IgD-negative memory B cell (primary cell): ENCODE data around the gene CASK. TPM values are rescaled to one million over a fixed set of nuclear protein-coding genes. Genes with fewer than 3 reads are reported as not detected.
A peak's percentile ranks its signal among the peaks of the same experiment; 100 is the strongest.

Experiments
- H3K27ac Mint-ChIP-seq, 3 donors: one replicate each; pipeline ENCODE4 v1.8.0; 2020 to 2022; ENCODE audit warnings: mild to moderate bottlenecking in 3 of 3, mixed read lengths in 3 of 3, moderate library complexity in 1 of 3
- H3K27me3 Mint-ChIP-seq: one replicate; pipeline ENCODE4 v1.8.0; 2021; ENCODE audit warnings: mixed read lengths
- H3K36me3 Mint-ChIP-seq: one replicate; pipeline ENCODE4 v1.8.0; 2020; ENCODE audit warnings: mild to moderate bottlenecking, mixed read lengths
- H3K4me1 Mint-ChIP-seq, 3 donors: one replicate each; pipeline ENCODE4 v1.8.0; 2020 to 2022; ENCODE audit warnings: mixed read lengths in 3 of 3, mild to moderate bottlenecking in 1 of 3
- H3K4me3 Mint-ChIP-seq, 4 donors: one replicate each; pipeline ENCODE4 v1.8.0; 2020 to 2022; ENCODE audit warnings: mild to moderate bottlenecking in 4 of 4, mixed read lengths in 4 of 4, moderate library complexity in 3 of 4
- H3K9me3 Mint-ChIP-seq, 3 donors: one replicate each; pipeline ENCODE4 v1.8.0; 2020 to 2021; ENCODE audit warnings: mixed read lengths in 3 of 3, mild to moderate bottlenecking in 1 of 3
- polyA plus RNA-seq: library from polyadenylated mRNA; unstranded; fragments of 300-500 nt; fragmentation: Illumina TruSeq; gene quantifications from one replicate; pipeline ENCODE4 v1.2.3, GENCODE V29; 2021

Gene CASK
- polyA plus RNA-seq, 1 donor from 2014 or later: 4.3 TPM

DNA sequence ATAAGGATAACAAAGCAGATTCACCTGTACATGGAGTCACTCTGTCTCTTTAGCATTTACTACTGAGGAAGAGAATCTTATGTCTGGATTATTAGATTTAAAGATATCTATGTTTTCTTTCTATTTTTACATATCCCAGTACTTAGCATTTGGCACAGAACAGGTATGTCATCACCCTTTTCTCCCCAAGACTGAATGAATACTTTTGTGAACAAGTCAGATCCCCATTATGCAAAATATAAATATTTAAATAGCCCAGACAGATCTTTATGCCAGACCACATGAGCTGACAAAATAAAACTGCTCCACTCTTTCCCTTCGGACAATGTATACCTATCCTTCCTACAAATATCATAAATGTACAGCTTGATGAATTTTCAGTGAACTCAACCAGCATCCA is 94.5 kb downstream of the CASK start:
- H3K27ac Mint-ChIP-seq: no peak overlapping the region
- H3K9me3 Mint-ChIP-seq: no peaks in the 10 kb centered on the region
- no peaks in the 10 kb centered on the region for H3K27me3 Mint-ChIP-seq
- peaks cover 7% of the 10 kb centered on the region for H3K36me3 Mint-ChIP-seq
- peaks cover 4 to 6% (median 6%) of the 10 kb centered on the region in 3 donors for H3K4me1 Mint-ChIP-seq
- no peak overlapping the region for H3K4me3 Mint-ChIP-seq

DNA sequence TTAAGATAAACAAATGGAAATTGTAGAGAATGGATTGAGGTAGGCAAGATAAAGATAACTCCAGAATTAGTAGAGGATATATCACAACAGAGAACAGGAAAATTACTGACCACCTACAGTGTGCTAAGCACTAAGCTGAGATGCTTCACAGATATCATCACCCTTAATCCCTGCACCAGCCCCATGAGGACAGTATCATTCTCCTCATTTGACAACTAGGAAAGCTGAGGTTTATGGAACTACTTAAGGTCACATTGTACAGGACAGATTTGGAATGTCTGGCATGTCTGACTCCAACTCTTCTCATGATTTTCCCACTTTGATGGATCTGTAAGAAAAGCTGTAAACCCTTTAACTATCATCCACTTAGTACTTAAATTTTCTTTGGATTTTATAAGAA is 95.5 kb downstream of the CASK start:
- H3K36me3 Mint-ChIP-seq: peaks cover 7% of the 10 kb centered on the region
- no peaks in the 10 kb centered on the region for H3K27me3 Mint-ChIP-seq
- H3K9me3 Mint-ChIP-seq: peaks cover 0 to 3% (median under 1%) of the 10 kb centered on the region in 3 donors
- no peak overlapping the region for H3K4me3 Mint-ChIP-seq
- peaks cover 4 to 6% (median 6%) of the 10 kb centered on the region in 3 donors for H3K4me1 Mint-ChIP-seq
- no peak overlapping the region for H3K27ac Mint-ChIP-seq

DNA sequence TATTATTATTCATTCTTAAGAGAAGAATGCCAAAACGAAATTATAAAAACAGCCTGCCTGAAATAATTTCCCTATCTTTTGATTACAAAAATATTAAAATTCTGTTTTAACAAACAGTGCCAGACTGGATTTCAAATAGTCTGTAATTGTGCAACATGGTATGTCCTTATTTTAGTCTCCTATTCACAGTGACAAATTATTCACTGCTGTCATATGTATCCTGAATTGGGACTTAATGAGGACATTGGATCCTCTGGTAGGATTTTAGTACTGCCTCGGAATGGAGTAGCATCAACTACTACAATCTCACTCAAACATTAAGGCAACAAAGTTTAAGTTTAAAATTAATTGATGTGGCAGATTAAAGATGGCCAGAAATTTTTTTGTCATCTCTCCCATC is 97.6 kb downstream of the CASK start:
- no peak overlapping the region for H3K27ac Mint-ChIP-seq
- no peak overlapping the region for H3K4me3 Mint-ChIP-seq
- H3K36me3 Mint-ChIP-seq: peaks cover 7% of the 10 kb centered on the region
- peaks cover 0 to 12% (median 4%) of the 10 kb centered on the region in 3 donors for H3K9me3 Mint-ChIP-seq
- H3K27me3 Mint-ChIP-seq: no peaks in the 10 kb centered on the region
- H3K4me1 Mint-ChIP-seq: peaks cover 4 to 6% (median 5%) of the 10 kb centered on the region in 3 donors

DNA sequence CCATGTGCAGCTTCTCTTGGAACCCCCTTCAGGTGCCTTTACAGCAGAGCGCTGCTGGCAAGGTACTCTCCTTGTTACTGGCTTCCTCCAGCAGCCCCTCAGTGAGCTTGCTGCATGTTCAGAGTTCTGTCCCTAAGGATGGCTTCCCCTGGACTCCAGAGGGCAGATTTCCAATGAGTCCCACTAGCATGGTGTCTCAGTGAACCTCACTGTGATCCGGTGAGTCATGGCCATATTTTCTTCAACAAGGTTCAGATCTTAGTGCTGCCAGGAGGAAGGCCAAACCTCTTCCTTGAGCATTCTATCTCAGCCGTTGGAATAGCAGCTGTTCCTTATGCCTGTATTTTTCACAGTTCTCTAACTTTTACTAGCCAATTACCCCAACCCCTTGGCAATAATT is 98.8 kb downstream of the CASK start:
- Mint-ChIP-seq H3K36me3 (peaks cover 7% of the 10 kb centered on the region), H3K4me1 (peaks cover 4 to 6% (median 4%) of the 10 kb centered on the region in 3 donors), H3K27me3 (no peaks in the 10 kb centered on the region), H3K4me3 (no peak overlapping the region), H3K27ac (no peak overlapping the region), H3K9me3 (peaks cover 0 to 12% (median 4%) of the 10 kb centered on the region in 3 donors)

DNA sequence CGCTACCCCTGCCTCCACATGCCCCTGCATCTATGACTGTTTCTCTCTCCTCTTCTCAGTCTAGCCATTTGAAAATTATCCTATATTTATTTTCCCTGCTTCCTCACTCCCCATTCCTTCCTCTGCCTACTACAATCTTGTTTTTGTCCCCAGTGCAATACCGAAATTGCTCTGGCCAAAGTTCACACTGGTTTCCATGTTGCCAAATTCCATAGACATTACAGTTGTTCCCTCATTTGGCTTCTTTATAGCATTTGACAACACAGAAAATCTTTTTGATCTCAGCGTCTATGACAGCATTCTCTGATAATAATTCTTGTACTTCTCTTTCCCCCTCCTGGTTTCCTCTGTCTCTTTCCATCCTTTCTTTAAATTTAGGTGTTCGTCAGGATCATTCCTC is 100.0 kb downstream of the CASK start:
- Mint-ChIP-seq H3K4me1 (no peaks in the 10 kb centered on the region), H3K27ac (no peak overlapping the region), H3K4me3 (no peak overlapping the region), H3K27me3 (no peaks in the 10 kb centered on the region), H3K9me3 (peaks cover 0 to 12% (median 4%) of the 10 kb centered on the region in 3 donors), H3K36me3 (peaks cover 7% of the 10 kb centered on the region)

DNA sequence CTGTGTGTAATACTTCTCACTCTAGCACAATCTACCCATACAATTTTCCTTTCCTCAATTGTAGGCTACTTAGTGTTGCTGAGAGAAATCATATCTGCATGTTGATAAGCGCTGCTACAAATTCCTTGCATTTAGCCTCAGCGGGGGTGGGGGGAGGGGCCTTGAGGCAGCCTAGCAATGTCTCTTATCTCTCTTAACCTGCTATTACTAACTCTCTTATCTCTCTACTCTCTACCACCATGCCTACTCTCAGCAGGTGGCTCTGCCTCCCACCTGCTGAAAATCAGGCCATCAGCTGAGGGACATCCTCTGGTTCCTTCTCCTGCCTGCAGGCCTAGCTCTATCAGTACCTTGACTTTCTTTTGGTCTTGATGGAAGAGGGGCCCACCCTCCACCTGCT is 100.5 kb downstream of the CASK start:
- peaks cover 0 to 12% (median 4%) of the 10 kb centered on the region in 3 donors for H3K9me3 Mint-ChIP-seq
- H3K36me3 Mint-ChIP-seq: peaks cover 6% of the 10 kb centered on the region
- H3K27me3 Mint-ChIP-seq: no peaks in the 10 kb centered on the region
- no peak overlapping the region for H3K4me3 Mint-ChIP-seq
- H3K27ac Mint-ChIP-seq: no peak overlapping the region
- no peaks in the 10 kb centered on the region for H3K4me1 Mint-ChIP-seq

DNA sequence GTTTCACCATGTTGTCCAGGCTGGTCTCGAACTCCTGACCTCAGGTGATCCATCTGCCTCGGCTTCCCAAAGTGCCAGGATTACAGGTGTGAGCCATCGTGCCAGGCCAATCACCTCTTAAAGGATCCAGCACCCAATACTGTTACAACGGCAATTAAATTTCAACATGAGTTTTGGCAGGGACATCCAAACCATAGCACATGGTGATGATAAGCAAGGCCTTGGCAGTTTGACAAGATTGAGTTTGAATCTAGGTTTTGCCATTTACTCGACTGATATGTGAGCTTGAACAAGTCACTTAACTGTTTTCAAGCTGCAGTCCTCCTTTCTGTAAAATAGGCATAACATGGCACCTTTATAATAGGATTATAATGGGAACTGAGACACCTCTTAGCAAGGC is 115.3 kb downstream of the CASK start:
- H3K4me3 Mint-ChIP-seq: no peak overlapping the region
- no peak overlapping the region for H3K27ac Mint-ChIP-seq
- H3K36me3 Mint-ChIP-seq: peaks cover 3% of the 10 kb centered on the region
- H3K4me1 Mint-ChIP-seq: peaks cover 0 to 4% (median 0%) of the 10 kb centered on the region in 3 donors
- H3K9me3 Mint-ChIP-seq: peaks cover 0 to 3% (median 0%) of the 10 kb centered on the region in 3 donors
- no peaks in the 10 kb centered on the region for H3K27me3 Mint-ChIP-seq

DNA sequence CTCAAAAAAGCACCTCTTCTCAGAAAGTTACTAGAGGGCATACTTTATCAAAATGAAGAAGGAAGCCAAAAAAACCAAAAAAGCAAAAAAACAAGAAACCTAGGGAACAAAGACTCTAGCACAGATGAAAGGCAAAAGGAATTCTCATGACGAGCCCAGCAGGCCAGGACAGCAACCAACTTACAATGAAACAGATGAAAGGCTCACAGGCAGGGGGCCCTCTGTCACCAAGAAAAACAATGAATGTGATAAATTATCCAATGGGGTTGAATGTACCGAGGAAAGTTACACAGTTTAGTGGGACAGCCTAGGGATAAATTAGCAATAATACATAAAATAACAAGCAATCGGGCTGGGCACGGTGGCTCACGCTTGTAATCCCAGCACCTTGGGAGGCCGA is 120.4 kb downstream of the CASK start:
- H3K9me3 Mint-ChIP-seq: peaks cover 0 to 2% (median 0%) of the 10 kb centered on the region in 3 donors
- H3K4me3 Mint-ChIP-seq: peak overlapping the region in 1 of 4 donors; percentile 22
- H3K36me3 Mint-ChIP-seq: peaks cover 4% of the 10 kb centered on the region
- peaks cover 6% of the 10 kb centered on the region for H3K27me3 Mint-ChIP-seq
- H3K27ac Mint-ChIP-seq: no peak overlapping the region
- peaks cover 8 to 15% (median 11%) of the 10 kb centered on the region in 3 donors for H3K4me1 Mint-ChIP-seq

DNA sequence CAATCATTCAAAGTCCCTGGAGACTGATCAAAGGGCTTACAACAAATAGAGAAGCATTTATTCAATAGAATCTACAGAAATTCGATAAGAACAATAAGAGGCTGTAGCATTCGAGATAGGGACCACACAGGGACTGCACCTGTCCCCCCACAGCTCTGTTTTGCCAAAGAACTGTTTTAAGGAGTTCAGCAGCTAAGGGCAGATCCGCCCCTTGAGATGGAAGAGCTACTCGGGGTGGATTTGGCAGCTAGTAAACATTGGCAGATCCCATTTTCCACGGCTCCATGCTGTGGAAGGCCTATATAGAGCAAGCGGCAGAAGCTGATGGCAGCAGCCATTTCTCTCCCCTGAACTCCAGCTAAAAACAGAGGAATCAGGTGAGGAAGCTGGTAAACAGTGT is 123.7 kb downstream of the CASK start:
- Mint-ChIP-seq H3K4me3 (no peak overlapping the region), H3K9me3 (peaks cover 0 to 2% (median 0%) of the 10 kb centered on the region in 3 donors), H3K4me1 (peaks cover 15 to 18% (median 16%) of the 10 kb centered on the region in 3 donors), H3K27ac (peak overlapping the region in 2 of 3 donors; percentile 3 to 41), H3K27me3 (peaks cover 11% of the 10 kb centered on the region), H3K36me3 (peaks cover 4% of the 10 kb centered on the region)

DNA sequence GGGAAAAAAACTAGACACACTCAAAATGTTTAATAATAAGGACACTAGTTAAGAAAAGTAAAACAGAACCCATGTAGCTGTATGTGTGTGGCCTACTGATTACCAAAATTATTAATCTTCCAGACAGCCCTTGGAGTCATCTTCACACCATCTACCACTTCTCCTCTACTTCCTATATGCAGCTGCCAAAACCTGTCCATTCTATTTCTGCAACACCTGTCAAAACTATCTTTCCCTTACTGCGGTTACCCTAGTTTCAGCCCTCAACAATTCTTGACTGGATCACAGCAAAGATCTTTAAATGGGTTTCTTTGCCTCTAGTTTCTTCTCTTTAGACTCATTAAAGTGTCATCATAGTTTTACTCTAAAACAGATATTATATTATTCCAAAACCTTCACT is 126.8 kb downstream of the CASK start:
- Mint-ChIP-seq H3K4me1 (peaks cover 11 to 16% (median 14%) of the 10 kb centered on the region in 3 donors), H3K36me3 (peaks cover 4% of the 10 kb centered on the region), H3K9me3 (peaks cover 0 to 2% (median 0%) of the 10 kb centered on the region in 3 donors), H3K27me3 (peaks cover 11% of the 10 kb centered on the region), H3K27ac (peak overlapping the region in 1 of 3 donors; percentile 78), H3K4me3 (no peak overlapping the region)

DNA sequence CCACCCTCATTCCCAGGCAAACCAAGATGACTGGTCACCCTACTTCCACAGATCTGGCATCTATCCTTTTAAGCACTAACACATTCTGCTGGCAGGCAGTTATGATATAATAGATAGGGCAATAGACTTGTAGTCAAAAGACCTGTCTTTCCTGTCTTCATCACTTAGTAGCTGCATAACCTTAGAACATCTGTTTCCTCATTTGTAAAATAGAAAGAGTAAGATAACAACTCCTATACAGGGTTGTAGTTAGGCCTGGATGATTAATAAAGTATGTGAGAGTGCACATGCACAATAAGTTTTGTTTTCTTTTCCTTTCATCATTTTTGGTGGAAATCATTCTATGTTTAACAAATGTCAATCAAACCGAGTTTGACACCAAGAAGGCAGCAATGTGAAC is 127.3 kb downstream of the CASK start:
- peaks cover 11 to 16% (median 14%) of the 10 kb centered on the region in 3 donors for H3K4me1 Mint-ChIP-seq
- H3K4me3 Mint-ChIP-seq: no peak overlapping the region
- no peaks in the 10 kb centered on the region for H3K9me3 Mint-ChIP-seq
- H3K27ac Mint-ChIP-seq: no peak overlapping the region
- peaks cover 2% of the 10 kb centered on the region for H3K36me3 Mint-ChIP-seq
- H3K27me3 Mint-ChIP-seq: peaks cover 9% of the 10 kb centered on the region

DNA sequence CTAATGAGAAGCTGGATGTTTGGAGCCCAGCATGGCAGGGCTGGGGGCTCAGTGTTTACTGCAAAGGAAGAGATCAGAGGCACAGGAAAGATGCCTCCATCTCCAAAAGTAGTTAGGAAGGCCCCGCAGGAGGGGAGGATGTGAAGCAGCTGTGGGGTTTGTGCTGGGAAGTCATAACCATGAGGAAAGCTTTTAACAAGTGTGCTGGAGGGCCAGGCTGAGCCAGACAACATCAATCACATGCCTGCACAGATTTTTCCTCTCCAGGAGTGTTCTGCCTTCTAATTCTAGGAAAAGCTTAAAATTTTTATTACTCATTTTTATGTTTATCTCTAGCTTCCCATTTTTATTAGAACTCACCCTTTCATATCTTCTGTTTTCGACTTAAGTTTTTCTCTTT is 134.0 kb downstream of the CASK start:
- Mint-ChIP-seq H3K27ac (no peak overlapping the region), H3K4me1 (peaks cover 0 to 9% (median 5%) of the 10 kb centered on the region in 3 donors), H3K4me3 (no peak overlapping the region)

DNA sequence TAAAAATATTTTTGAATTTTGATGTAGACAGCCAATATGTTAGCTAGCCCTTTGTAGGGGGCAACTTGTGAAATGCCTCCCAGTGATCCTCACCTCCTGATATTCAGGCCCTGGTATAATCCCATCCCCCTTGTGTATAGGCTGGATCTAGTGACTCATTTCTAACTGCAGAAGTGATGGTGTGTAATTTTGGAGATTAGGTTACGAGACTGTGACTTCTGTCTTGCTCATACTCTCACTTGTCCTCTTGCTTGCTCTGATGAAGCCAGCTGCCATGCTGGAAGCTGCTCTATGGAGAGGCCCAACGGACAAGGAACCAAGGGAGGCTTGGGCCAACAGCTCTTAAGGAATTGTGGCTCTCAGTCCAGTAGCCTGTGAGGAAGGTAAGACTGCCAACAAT is 137.7 kb downstream of the CASK start:
- H3K9me3 Mint-ChIP-seq: no peaks in the 10 kb centered on the region
- peaks cover 5 to 16% (median 13%) of the 10 kb centered on the region in 3 donors for H3K4me1 Mint-ChIP-seq
- no peaks in the 10 kb centered on the region for H3K36me3 Mint-ChIP-seq
- H3K27ac Mint-ChIP-seq: peak overlapping the region in 1 of 3 donors; percentile 44
- no peaks in the 10 kb centered on the region for H3K27me3 Mint-ChIP-seq
- H3K4me3 Mint-ChIP-seq: no peak overlapping the region

More for the DNA sequence above, 134.0 kb downstream of the CASK start:
- Mint-ChIP-seq H3K9me3 (no peaks in the 10 kb centered on the region), H3K36me3 (no peaks in the 10 kb centered on the region), H3K27me3 (no peaks in the 10 kb centered on the region)

DNA sequence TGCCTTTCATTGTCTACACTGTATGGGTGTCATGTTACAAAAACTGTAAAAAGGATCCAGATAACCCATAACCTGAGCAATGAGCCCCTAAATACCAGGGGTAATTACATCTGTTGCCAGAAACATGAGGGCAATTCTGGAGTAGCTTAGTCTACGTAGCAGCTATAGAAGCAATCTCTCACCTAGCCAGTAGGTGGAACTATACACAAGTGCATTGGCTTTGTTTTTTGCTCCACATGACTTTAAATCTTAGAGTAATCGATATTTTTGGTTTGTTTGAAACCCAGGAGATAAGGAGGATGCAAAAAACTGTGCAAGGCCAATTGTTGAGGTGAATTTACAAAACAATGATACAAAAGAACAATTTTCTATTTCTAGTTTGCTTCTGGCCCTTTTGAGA is 141.9 kb downstream of the CASK start:
- Mint-ChIP-seq H3K36me3 (no peaks in the 10 kb centered on the region), H3K4me1 (peaks cover 5 to 12% (median 9%) of the 10 kb centered on the region in 3 donors), H3K4me3 (no peak overlapping the region), H3K9me3 (no peaks in the 10 kb centered on the region), H3K27me3 (no peaks in the 10 kb centered on the region), H3K27ac (no peak overlapping the region)

DNA sequence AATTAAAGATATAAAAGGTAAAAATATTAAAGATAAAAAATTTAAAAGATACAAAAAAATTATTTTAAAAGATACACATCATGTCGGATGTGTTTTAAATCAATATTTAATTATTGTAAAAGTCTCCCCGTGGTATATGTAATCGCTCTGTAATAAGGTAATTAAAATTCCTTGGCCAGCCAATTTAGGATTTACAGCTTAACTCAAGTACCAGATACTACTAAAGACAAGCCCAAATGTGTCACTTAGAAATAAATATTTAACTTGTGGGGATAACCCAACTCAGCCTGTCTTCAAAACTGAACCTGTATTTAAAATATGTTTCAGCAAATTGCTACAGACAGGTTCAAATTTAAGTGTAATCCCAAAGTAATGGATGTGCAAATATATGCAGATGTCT is 143.4 kb downstream of the CASK start:
- no peak overlapping the region for H3K4me3 Mint-ChIP-seq
- H3K36me3 Mint-ChIP-seq: no peaks in the 10 kb centered on the region
- H3K9me3 Mint-ChIP-seq: no peaks in the 10 kb centered on the region
- peaks cover 5 to 14% (median 10%) of the 10 kb centered on the region in 3 donors for H3K4me1 Mint-ChIP-seq
- no peaks in the 10 kb centered on the region for H3K27me3 Mint-ChIP-seq
- no peak overlapping the region for H3K27ac Mint-ChIP-seq

DNA sequence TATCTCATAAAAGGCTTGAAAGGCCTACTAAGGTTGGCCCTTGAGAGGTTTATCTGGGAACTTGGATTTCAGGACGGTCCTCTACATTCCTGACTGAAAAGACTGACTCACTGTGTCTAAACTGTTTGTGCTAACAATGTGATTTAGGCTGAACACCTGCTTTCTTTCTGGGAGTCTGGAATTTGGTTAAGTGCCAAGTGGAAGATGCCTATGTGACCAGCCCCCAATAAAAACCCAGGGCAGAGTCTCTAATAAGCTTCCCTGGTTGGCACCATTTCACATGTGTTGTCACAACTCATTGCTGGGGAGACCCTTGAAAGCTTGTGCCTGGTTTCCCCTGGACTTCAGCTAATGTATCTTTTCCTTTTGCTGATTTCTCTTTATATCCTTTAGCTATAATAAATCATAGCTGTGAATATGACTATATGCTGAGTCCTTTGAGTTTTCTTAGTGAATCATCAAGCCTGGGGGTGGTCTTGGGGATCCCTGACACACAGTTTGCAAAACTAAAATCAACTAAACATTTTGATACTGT is 144.3 kb downstream of the CASK start:
- H3K27ac Mint-ChIP-seq: no peak overlapping the region
- peaks cover 5 to 13% (median 10%) of the 10 kb centered on the region in 3 donors for H3K4me1 Mint-ChIP-seq
- no peaks in the 10 kb centered on the region for H3K36me3 Mint-ChIP-seq
- H3K27me3 Mint-ChIP-seq: no peaks in the 10 kb centered on the region
- H3K9me3 Mint-ChIP-seq: no peaks in the 10 kb centered on the region
- H3K4me3 Mint-ChIP-seq: no peak overlapping the region
